GM12878 (cell line): ENCODE measurements around the gene CCDC149. TPM values are rescaled to one million over a fixed set of nuclear protein-coding genes. Genes with fewer than 3 reads are reported as not detected.

ENCODE experiments used
- ATAC-seq: fragments of 200-7000 bp; cut with Tn5 transposase; 3 replicates; pipeline ENCODE4 v1.9.1; 2020; ENCODE audit warnings: mild to moderate bottlenecking, moderate library complexity
- BruUV-seq: library from RNA; stranded (reverse); fragments of 400-500 nt; replicated peaks from 2 replicates; lab custom pipeline; 2021; lab: Mats Ljungman, UMichigan
- CTCF ChIA-PET: fragments of 300-600 bp; sonication (Branson Sonifier 250); formaldehyde crosslinking; extraction: SDS; loops from one replicate; lab custom pipeline; 2021; ENCODE audit warnings: inconsistent platforms; lab: Yijun Ruan, JAX
- POLR2A ChIA-PET: fragments of 350-600 bp; formaldehyde crosslinking; extraction: SDS; loops from one replicate; lab custom pipeline; 2021; ENCODE audit warnings: inconsistent platforms; lab: Charles Lee
- RAD21 ChIA-PET: fragments of 300-600 bp; sonication (Branson Sonifier 250); formaldehyde crosslinking; loops from one replicate; lab custom pipeline; 2023; ENCODE audit warnings: antibody characterized with exemption; ENCODE audit not compliant: unreplicated experiment; lab: Charles Lee
- SMC1A ChIA-PET: fragments of 300-600 bp; sonication (Branson Sonifier 250); formaldehyde crosslinking; loops from one replicate; lab custom pipeline; 2023; ENCODE audit not compliant: unreplicated experiment, uncharacterized antibody; lab: Charles Lee
- DNase-seq: peaks from one replicate; pipeline ENCODE4 v3.0.0-alpha.2; 2011; ENCODE audit warnings: low read depth, low spot score
- FAIRE-seq: peaks from 3 replicates; lab custom pipeline; 2011; peaks lifted over from hg19 to GRCh38; lab: Jason Lieb, UNC
- H2AFZ ChIP-seq: 2 replicates; pipeline ENCODE4 v1.6.0; 2011; ENCODE audit warnings: low read depth, low read length, control low read depth; ENCODE audit not compliant: control insufficient read depth
- H3K27ac ChIP-seq: 2 replicates; pipeline ENCODE4 v1.5.1; 2011; ENCODE audit warnings: control low read depth; ENCODE audit not compliant: control insufficient read depth, insufficient read depth
- H3K27me3 ChIP-seq, 2 experiments: replicated peaks in 1 of 2; 2 replicates each; pipeline versions ENCODE4 v1.6.0 to v1.6.1; 2011; ENCODE audit warnings: low read length in 1 of 2; ENCODE audit not compliant: control insufficient read depth in 2 of 2, insufficient read depth in 2 of 2
- H3K36me3 ChIP-seq, 2 experiments: 2 replicates each; pipeline ENCODE4 v1.5.1; 2011; ENCODE audit warnings: low read length in 1 of 2; ENCODE audit not compliant: control insufficient read depth in 2 of 2, insufficient read depth in 2 of 2
- H3K4me1 ChIP-seq: 2 replicates; pipeline ENCODE4 v1.6.1; 2011; ENCODE audit warnings: mild to moderate bottlenecking, low read length, moderate library complexity, mixed read lengths; ENCODE audit not compliant: control insufficient read depth, insufficient read depth
- H3K4me2 ChIP-seq: 2 replicates; pipeline ENCODE4 v1.6.0; 2011; ENCODE audit warnings: control low read depth; ENCODE audit not compliant: control insufficient read depth, insufficient read depth
- H3K4me3 ChIP-seq: fragments of 200-600 bp; sonication (generic); 2 replicates; pipeline ENCODE4 v1.5.1; 2016
- H3K79me2 ChIP-seq: 2 replicates; pipeline ENCODE4 v1.6.0; 2011; ENCODE audit warnings: low read length; ENCODE audit not compliant: control insufficient read depth, insufficient read depth
- H3K9ac ChIP-seq: 2 replicates; pipeline ENCODE4 v1.8.0; 2011; ENCODE audit warnings: low read length, control low read depth, mixed read lengths; ENCODE audit not compliant: control insufficient read depth, insufficient read depth
- H3K9me3 ChIP-seq: replicated peaks from 3 replicates; pipeline ENCODE4 v1.5.1; 2011; ENCODE audit warnings: mild to moderate bottlenecking, low read length; ENCODE audit not compliant: control insufficient read depth, insufficient read depth
- H4K20me1 ChIP-seq: 2 replicates; pipeline ENCODE4 v1.6.0; 2011; ENCODE audit not compliant: control insufficient read depth, insufficient read depth
- BHLHE40 ChIP-seq, 2 experiments: fragments of 450-650 bp in 1 of 2; IDR thresholded peaks; 2 replicates each; pipeline ENCODE4 v1.6.1; 2011 to 2017; ENCODE audit warnings: low read depth in 2 of 2, borderline replicate concordance in 1 of 2, improper control_type of control experiment in 1 of 2, low read length in 1 of 2, mild to moderate bottlenecking in 1 of 2
- DPF2 ChIP-seq: fragments of 450-650 bp; IDR thresholded peaks from 2 replicates; pipeline ENCODE4 v1.6.1; 2017; ENCODE audit warnings: mild to moderate bottlenecking
- E2F8 ChIP-seq: fragments of 450-650 bp; IDR thresholded peaks from 2 replicates; pipeline ENCODE4 v1.6.1; 2018; ENCODE audit warnings: mild to moderate bottlenecking, low read depth, moderate library complexity; ENCODE audit not compliant: partially characterized antibody
- HDAC2 ChIP-seq: fragments of 200-600 bp; sonication (generic); IDR thresholded peaks from 2 replicates; pipeline ENCODE4 v1.6.1; 2017
- IRF3 ChIP-seq: fragments of 450-650 bp; IDR thresholded peaks from 2 replicates; pipeline ENCODE4 v1.6.1; 2014; ENCODE audit warnings: mild to moderate bottlenecking
- LARP7 ChIP-seq: fragments of 450-650 bp; IDR thresholded peaks from 2 replicates; pipeline ENCODE4 v1.6.1; 2017; ENCODE audit warnings: mild to moderate bottlenecking
- PRDM15 ChIP-seq: fragments of 450-650 bp; formaldehyde crosslinking; IDR thresholded peaks from 2 replicates; pipeline ENCODE4 v1.4.0; 2020; ENCODE audit warnings: mild to moderate bottlenecking, moderate library complexity
- YBX1 ChIP-seq: fragments of 450-650 bp; IDR thresholded peaks from 2 replicates; pipeline ENCODE4 v1.6.1; 2016; ENCODE audit warnings: antibody characterized with exemption
- WGBS: methylation state at CpG from one replicate; pipeline ENCODE4 v1.1.6; 2016; ENCODE audit warnings: low lambda C conversion rate; ENCODE audit not compliant: insufficient replicate concordance, insufficient coverage; ENCODE audit errors: missing lambda C conversion rate; 5-methylcytosine and 5-hydroxymethylcytosine counted together
- in situ Hi-C: fragments of 300-500 bp; cut with MboI; formaldehyde crosslinking; loops from 9 replicates; pipeline ENCODE4 v1.14.3; 2018; ENCODE audit warnings: mixed read lengths
- intact Hi-C: fragments of 100-400 bp; cut with micrococcal nuclease; formaldehyde crosslinking; loops from one replicate; pipeline ENCODE4 v1.14.2; 2022; ENCODE audit not compliant: unreplicated experiment
- polyA plus RNA-seq, 11 experiments: library from polyadenylated mRNA; depleted of rRNA in 4 of 11; unstranded in 6 of 11; stranded (reverse) in 5 of 11; fragments of >200 nt; fragmentation: Nextera tagmentation in 4 of 11; fragmentation: Illumina TruSeq in 1 of 11; extraction: Ambion mirVana in 4 of 11; extraction: Trizol in 1 of 11; gene quantifications; 1 replicate in 1 of 11; 2 replicates in 10 of 11; pipeline versions ENCODE4 v1.2.1 to v1.2.3, GENCODE V29; 2011 to 2016; ENCODE audit warnings: inconsistent platforms in 2 of 11, missing spikeins in 2 of 11, low read depth in 1 of 11
- total RNA-seq, 4 experiments: library from RNA; depleted of rRNA in 3 of 4; stranded (reverse); fragments of >200 nt in 3 of 4; fragmentation: Illumina TruSeq in 1 of 4; extraction: Trizol in 1 of 4; gene quantifications; 2 replicates each; pipeline versions ENCODE4 v1.2.1 to v1.2.3, GENCODE V29; 2013 to 2021
- TF ChIP-seq, protein P1 (sequence below): fragments of 450-650 bp; conservative IDR thresholded peaks from 2 replicates; pipeline ENCODE4 v1.6.1; 2017; ENCODE audit warnings: mild to moderate bottlenecking, moderate library complexity

The CCDC149 gene
- total and polyA plus RNA-seq, 10 of the 15 experiments (the other 5 are each of a cell fraction or from before 2014, with no cell fraction given): 0.03 to 0.04 (median 0.04) TPM; not detected in 7

DNA sequence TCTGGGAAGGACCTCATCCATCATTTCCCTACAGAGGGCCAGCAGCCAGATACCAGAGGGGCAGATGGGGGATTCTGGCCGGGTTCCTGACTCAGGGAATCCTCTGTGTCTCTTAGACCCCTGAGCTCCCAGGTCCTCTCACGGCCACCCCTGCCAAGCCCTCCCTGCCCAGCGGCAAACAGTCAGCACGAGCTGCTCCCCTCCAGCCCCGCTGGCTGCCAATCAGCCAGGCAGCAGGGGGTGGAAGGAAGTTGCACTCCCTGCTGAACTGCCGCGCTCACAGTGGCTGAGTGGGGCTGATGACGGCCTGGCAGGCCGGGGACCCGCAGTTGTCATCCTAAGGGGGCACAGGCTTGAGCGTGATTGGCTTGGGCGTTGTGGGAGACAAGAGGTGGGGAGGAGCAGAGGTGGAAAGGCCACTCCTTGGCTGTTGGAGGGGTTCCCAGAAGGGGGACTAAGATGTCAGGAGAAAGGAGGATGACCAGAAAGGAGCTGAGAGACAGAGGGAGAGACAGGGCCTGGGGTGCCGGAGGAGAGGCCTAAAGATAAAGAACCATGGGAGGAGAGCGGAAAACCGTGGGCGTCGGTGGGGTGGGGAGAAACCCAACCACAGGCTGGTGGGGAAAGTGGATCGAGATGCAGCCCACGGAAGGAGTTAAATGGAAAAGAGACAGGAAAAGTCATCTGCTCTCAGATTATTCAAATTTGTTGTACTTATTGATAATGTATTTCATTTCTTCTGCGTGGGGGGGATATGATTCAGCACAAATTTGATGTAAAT, 4.4 kb upstream of the CCDC149 start:
- Histone ChIP-seq H3K9me3 (no peaks in the 10 kb centered on the region; the same call in 2 of the 3 replicates), H3K36me3 (no peaks in the 10 kb centered on the region), H3K9ac (no peak overlapping the region), H3K79me2 (no peaks in the 10 kb centered on the region), H3K4me1 (no peaks in the 10 kb centered on the region), H2AFZ (no peak overlapping the region), H3K27ac (no peak overlapping the region), H3K27me3 (peaks cover 0 to 2% of the 10 kb centered on the region in 2 experiments; a peak in 1 of 4 replicates), H4K20me1 (no peaks in the 10 kb centered on the region), H3K4me2 (no peak overlapping the region), H3K4me3 (no peak overlapping the region)
- RAD21 ChIA-PET: no interaction called here
- intact Hi-C loops (no loop called here), in situ Hi-C loops (no loop called here)
- no TSS peak for BruUV-seq
- DNase-seq (no peak), FAIRE-seq (no peak), ATAC-seq (no peak)
- SMC1A ChIA-PET: no interaction called here
- TF ChIP-seq DPF2 (no peak), YBX1 (no peak), HDAC2 (no peak), IRF3 (no peak), E2F8 (no peak), PRDM15 (CRISPR knock-in tag) (no peak), LARP7 (no peak), BHLHE40 (IDR thresholded peaks at IDR 0.05; ENCODE audit: borderline replicate concordance in 1 of 2, low read depth in 2 of 2, low read length in 1 of 2) (no peak)
- TF ChIP-seq, protein P1, sequence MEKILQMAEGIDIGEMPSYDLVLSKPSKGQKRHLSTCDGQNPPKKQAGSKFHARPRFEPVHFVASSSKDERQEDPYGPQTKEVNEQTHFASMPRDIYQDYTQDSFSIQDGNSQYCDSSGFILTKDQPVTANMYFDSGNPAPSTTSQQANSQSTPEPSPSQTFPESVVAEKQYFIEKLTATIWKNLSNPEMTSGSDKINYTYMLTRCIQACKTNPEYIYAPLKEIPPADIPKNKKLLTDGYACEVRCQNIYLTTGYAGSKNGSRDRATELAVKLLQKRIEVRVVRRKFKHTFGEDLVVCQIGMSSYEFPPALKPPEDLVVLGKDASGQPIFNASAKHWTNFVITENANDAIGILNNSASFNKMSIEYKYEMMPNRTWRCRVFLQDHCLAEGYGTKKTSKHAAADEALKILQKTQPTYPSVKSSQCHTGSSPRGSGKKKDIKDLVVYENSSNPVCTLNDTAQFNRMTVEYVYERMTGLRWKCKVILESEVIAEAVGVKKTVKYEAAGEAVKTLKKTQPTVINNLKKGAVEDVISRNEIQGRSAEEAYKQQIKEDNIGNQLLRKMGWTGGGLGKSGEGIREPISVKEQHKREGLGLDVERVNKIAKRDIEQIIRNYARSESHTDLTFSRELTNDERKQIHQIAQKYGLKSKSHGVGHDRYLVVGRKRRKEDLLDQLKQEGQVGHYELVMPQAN: no peak
- 28% methylated on average over 20 of the region's 20 CpGs for WGBS
- POLR2A ChIA-PET: no interaction called here
- CTCF ChIA-PET: interaction anchor here (0.6 kb wide), 1 partner anchor 63 kb away, joined by 3 read pairs; no protein-coding TSS in a partner anchor
